ENCODE data around the gene TMEM79.

TMEM79 gene

DNA sequence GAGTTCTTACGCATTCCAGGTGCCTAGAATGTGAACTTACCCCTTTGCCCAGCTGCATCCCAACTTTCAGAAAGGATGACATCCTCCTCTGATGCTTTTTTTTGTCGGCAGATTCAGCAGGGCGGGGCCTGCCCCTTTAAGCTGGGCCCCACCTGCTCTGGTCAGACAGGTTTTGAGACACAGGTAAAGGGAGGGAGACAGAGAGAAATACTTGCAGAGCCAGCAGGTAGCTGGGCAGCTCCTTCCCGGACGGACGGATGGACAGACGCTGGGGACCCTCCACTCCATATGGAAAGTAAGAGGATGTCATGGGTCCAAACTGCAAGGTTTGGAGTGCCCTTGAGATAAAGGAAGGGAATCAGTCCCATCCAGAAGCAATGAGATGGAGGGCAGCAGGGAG is at the start of gene TMEM79:
Gene TMEM79, plus strand, starts transcription at position 214 of the 400 bp plus-strand sequence. CDS start 902 bp downstream, outside the sequence.
- TF ChIP-seq GATA2 (IDR thresholded peaks at IDR 0.05; ENCODE audit: low read depth, low read length): no peak
- no peak for TF ChIP-seq GATA3 (IDR thresholded peaks at IDR 0.05; ENCODE audit: low read depth, low read length)

GRCh38 chr1:156236164-156236563 is 48.0 kb upstream of the TMEM79 start:
- TF ChIP-seq GATA3 (IDR thresholded peaks at IDR 0.05; ENCODE audit: low read depth, low read length) (no peak), GATA2 (IDR thresholded peaks at IDR 0.05; ENCODE audit: low read depth, low read length) (no peak)

- TF ChIP-seq GATA3 (IDR thresholded peaks at IDR 0.05; ENCODE audit: low read depth, low read length): no peak
- TF ChIP-seq GATA2 (IDR thresholded peaks at IDR 0.05; ENCODE audit: low read depth, low read length): no peak
Observed at GRCh38 chr1:156238248-156238647, 45.9 kb upstream of the TMEM79 start.

GRCh38 chr1:156241311-156241811 is 42.8 kb upstream of the TMEM79 start:
- no peak for TF ChIP-seq GATA2 (IDR thresholded peaks at IDR 0.05; ENCODE audit: low read depth, low read length)
- TF ChIP-seq GATA3 (IDR thresholded peaks at IDR 0.05; ENCODE audit: low read depth, low read length): no peak

- TF ChIP-seq GATA3 (IDR thresholded peaks at IDR 0.05; ENCODE audit: low read depth, low read length): no peak
- TF ChIP-seq GATA2 (IDR thresholded peaks at IDR 0.05; ENCODE audit: low read depth, low read length): no peak
Observed at GRCh38 chr1:156241926-156242325, 42.2 kb upstream of the TMEM79 start, which contains the start of gene BGLAP. TSS of gene BGLAP (plus strand) at chr1:156242184. CDS start at chr1:156242232, 48 bp downstream.

- no peak for TF ChIP-seq GATA3 (IDR thresholded peaks at IDR 0.05; ENCODE audit: low read depth, low read length)
- no peak for TF ChIP-seq GATA2 (IDR thresholded peaks at IDR 0.05; ENCODE audit: low read depth, low read length)
Observed at GRCh38 chr1:156242738-156243137, 41.4 kb upstream of the TMEM79 start.

DNA sequence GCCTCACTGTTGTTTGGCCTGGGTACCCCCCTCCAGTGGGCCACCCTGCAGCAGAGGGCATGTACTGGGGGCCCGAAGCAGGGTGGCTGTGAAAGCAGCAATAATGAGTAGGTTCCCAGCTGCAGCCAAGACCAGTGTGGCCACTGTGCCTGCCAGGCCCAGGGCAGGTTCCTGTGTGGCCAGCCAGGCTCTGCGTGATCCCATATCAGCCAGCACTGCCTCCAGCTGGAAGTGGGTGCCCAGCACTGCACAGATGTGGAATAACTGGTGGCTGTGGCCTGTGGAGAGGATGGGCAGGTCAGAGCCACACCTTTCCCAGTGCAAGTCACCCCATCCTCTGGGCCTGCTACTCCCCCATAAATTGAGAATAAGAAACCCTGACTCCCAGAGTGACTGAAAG is 40.0 kb upstream of the TMEM79 start:
- TF ChIP-seq GATA3 (IDR thresholded peaks at IDR 0.05; ENCODE audit: low read depth, low read length) (no peak), GATA2 (IDR thresholded peaks at IDR 0.05; ENCODE audit: low read depth, low read length) (no peak)

DNA sequence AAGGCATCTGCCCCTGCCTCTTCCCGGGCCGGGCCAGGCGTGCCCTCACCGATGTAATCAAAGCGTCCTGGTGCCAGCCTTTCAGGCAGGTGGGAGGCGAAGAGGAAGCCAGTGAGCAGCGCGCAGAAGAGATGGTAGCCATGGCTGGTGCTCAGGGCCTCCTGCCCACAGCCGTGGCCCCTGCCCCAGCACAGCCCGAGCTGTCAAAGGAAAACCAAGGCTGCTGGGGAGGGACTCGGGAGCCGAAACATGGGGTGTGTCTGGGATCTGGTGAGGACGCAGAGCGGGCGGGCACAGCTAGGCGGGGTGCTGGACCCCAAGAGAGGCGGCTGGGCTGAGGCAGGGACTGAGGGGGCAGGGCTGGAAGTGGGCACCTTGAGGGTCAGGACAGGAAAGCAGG is 39.4 kb upstream of the TMEM79 start:
- TF ChIP-seq GATA3 (IDR thresholded peaks at IDR 0.05; ENCODE audit: low read depth, low read length) (no peak), GATA2 (IDR thresholded peaks at IDR 0.05; ENCODE audit: low read depth, low read length) (no peak)

- TF ChIP-seq GATA2 (IDR thresholded peaks at IDR 0.05; ENCODE audit: low read depth, low read length) (no peak), GATA3 (IDR thresholded peaks at IDR 0.05; ENCODE audit: low read depth, low read length) (no peak)
Observed at GRCh38 chr1:156245451-156246232, 38.5 kb upstream of the TMEM79 start.

GRCh38 chr1:156246241-156246780 is 37.8 kb upstream of the TMEM79 start:
- no peak for TF ChIP-seq GATA3 (IDR thresholded peaks at IDR 0.05; ENCODE audit: low read depth, low read length)
- no peak for TF ChIP-seq GATA2 (IDR thresholded peaks at IDR 0.05; ENCODE audit: low read depth, low read length)

- TF ChIP-seq GATA3 (IDR thresholded peaks at IDR 0.05; ENCODE audit: low read depth, low read length): no peak
- no peak for TF ChIP-seq GATA2 (IDR thresholded peaks at IDR 0.05; ENCODE audit: low read depth, low read length)
Observed at GRCh38 chr1:156246781-156247459, 37.2 kb upstream of the TMEM79 start.

- TF ChIP-seq GATA3 (IDR thresholded peaks at IDR 0.05; ENCODE audit: low read depth, low read length): no peak
- TF ChIP-seq GATA2 (IDR thresholded peaks at IDR 0.05; ENCODE audit: low read depth, low read length): no peak
Observed at GRCh38 chr1:156247460-156248322, 36.4 kb upstream of the TMEM79 start, which contains the start of gene PAQR6. TSS of gene PAQR6 (minus strand) at chr1:156248056. CDS start at chr1:156246731, 1,325 bp downstream.

GRCh38 chr1:156248323-156248683 is 35.8 kb upstream of the TMEM79 start:
- TF ChIP-seq GATA3 (IDR thresholded peaks at IDR 0.05; ENCODE audit: low read depth, low read length) (no peak), GATA2 (IDR thresholded peaks at IDR 0.05; ENCODE audit: low read depth, low read length) (no peak)

Data from SH-SY5Y (cell line).